Islet precursor cell (in vitro differentiated cells): Measurements from ENCODE around the gene MAN2A2.

Experiments
- DNase-seq: peaks from one replicate; pipeline ENCODE4 v3.0.0-alpha.2; 2018

The MAN2A2 gene

DNA sequence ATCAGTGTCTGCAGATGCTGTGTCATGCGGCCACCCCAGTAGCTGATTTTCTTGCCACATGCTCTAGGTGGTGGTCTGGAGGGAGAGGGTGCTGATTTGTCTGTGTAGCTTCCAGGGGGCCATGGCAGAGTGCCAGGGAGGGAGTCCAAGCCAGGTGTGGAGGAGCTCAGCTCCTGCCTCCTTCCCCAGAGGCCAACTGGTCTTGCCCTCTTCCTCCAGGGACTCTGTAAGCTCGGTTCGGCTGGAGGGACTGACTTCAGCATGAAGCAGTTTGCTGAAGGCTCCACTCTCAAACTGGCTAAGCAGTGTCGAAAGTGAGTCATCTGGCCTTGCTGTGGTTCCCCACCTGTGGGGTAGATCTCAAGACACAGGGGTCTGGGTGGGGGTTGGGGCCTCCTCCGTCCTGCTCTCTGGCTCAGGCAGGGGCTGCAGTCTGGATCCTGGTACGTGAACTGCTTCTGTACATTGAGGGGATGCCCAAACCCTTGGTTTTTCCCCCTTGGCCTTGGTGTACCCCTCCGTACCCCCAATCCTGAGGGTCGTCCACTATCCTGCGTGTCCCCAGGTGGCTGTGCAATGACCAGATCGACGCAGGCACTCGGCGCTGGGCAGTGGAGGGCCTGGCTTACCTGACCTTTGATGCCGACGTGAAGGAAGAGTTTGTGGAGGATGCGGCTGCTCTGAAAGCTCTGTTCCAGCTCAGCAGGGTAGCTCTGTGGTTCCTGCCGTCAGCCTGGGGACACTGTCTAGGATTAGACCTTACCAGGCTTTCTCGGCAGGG, 44.7 kb downstream of the MAN2A2 start:
- DNase-seq: no peak

DNA sequence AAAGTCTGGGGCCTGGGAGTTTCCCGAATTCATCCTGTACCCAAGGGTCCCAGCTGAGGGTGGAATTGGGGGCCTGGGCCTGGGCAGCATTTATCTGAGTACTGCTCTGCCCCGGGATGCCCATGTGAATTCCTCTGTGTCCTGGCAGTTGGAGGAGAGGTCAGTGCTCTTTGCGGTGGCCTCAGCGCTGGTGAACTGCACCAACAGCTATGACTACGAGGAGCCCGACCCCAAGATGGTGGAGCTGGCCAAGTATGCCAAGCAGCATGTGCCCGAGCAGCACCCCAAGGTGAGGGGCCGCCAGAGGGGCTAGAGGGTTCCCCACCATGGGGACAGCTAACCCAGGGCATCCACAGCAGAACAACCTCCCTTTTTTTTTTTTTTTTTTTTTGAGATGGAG, 45.4 kb downstream of the MAN2A2 start:
- DNase-seq: no peak

DNA sequence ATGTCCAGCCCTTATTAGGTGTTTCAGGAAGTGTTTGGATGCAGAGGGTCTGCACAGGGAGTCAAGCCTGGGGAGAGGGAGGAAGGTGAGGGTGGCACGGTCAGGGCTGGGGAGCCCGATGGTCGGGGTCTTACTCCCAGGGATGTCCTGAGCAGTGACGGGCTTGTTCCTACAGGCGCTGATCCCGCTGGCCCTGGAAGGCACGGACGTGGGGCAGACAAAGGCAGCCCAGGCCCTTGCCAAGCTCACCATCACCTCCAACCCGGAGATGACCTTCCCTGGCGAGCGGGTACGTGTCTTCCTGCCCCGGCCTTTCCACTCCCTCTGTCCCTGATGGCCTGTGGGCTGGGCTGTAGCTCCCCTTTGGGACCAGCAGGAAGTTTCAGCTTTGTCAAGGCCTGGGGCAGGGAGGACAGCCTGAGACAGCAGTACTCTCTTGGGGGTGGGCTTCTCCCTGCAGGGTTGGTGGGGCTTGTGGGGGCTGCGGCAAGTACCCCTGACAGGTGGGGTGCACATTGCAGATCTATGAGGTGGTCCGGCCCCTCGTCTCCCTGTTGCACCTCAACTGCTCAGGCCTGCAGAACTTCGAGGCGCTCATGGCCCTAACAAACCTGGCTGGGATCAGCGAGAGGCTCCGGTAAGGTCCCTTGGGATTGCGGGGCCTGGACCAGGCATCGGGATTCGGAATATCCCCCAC, 47.0 kb downstream of the MAN2A2 start:
- no peak for DNase-seq

DNA sequence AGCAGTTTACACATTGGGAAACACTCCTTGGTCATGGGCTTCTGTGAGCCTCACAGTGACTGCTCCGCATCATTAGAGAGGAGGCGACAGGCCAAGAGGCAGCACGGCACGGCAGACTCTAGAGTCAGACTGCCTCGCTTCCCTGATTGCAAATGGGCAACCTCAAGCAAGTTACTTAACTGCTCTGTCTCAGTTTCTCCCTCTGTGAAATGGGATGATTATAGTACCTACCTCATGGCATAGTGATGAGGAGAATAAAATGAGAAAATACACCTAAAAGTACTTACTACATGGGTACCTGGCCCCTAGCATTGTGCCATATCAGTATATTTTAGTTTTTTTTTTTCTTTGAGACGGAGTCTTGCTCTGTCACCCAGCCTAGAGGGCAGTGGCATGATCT, 47.6 kb downstream of the MAN2A2 start:
- DNase-seq: no peak

DNA sequence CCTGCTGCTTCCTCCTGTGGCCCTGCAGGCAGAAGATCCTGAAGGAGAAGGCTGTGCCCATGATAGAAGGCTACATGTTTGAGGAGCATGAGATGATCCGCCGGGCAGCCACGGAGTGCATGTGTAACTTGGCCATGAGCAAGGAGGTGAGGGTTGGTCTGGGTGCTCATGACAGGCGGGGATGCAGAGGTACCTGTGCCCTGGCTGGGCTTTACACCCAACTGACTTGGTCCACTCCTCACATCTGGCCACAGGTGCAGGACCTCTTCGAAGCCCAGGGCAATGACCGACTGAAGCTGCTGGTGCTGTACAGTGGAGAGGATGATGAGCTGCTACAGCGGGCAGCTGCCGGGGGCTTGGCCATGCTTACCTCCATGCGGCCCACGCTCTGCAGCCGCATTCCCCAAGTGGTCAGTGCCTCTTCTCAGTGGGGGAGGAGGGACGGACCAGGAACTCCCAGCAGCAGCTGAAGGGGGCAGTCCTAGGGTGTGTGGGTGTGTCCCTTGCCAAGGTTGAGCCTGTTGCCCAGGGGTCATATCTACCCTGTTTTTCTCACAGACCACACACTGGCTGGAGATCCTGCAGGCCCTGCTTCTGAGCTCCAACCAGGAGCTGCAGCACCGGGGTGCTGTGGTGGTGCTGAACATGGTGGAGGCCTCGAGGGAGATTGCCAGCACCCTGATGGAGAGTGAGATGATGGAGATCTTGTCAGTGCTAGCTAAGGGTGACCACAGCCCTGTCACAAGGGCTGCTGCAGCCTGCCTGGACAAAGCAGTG, 50.0 kb downstream of the MAN2A2 start:
- DNase-seq: no peak

DNA sequence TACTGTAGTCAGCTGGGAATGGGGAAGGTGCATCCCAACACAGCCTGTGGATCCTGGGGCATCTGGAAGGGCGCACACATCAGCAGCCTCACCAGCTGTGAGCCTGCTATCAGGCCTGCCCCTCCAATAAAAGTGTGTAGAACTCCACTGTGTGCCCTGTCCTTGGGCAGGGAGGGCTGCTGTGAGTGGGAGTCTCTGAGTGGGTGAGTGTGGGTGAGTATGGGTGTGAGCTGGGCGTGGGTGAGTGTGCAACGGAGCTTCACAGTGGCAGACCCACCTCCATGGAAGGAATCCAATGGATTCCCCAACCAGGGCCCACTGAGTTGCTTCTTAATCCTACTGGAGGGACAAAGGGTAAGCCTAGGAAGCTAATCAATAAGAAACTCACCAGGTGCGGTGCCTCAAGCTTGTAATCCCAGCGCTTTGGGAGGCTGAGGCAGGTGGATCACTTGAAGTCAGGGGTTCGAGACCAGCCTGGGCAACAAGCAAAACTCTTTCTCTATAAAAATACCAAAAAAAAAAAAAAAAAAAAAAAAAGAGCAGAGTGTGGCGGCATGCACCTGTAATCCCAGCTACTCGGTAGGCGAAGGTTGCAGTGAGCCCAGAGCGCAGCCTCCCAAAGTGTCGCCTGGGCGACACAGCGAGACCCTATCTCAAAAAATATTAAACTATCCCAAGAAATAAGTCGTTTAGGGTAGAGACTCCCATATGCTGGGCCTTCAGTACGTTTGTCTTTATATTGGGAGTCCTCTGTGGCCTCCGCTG, 51.0 kb downstream of the MAN2A2 start:
- DNase-seq: no peak

DNA sequence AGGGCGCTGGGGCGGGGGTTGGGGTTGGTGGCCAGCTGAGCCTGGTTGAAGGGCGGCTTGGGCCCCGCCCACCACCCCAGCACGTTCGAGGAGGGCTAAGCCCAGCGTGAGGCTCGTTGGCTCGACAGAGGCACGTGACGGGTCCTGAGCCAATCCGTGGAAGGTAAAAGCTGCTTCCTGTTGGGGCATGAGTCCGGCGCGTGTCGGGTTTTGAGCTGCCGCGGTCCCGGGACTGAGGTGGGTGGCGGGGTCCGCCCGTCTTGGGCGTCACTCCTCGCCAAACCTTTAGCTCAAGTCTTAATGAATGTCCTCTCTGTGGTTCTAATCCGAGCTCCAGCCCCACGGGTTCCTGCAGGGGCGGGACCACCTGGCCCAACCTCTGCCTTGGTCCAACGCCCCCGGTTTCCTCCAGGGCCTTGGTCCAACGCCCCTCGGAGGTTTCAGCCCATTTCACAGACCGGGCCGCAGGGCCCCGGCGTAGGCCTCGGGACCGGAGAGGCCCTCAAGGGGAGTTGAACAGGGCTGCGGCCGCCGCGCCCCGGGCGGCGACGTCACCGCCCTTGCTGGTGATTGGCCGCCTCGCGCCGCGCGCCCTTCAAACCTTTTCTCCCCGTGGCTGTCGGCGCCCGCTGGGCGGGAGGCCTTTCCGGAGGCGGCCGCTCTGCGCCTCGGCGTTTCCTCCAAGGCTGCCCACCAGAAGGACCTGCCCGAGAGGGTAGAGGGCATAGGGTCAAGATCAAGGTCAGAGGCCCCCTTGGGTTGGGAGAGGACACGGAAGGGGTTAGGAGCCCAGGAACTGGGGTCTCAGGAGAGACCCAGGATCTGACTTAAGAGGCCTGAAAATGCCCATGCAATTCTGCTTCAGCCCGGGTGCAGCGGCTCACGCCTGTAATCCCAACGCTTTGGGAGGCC, 51.9 kb downstream of the MAN2A2 start, which contains the start of gene RCCD1:
Gene RCCD1 (plus strand): TSS at position 173 of the 912 bp plus-strand sequence. CDS start 1,851 bp downstream, outside the sequence.
- peak; percentile 98 for DNase-seq

DNA sequence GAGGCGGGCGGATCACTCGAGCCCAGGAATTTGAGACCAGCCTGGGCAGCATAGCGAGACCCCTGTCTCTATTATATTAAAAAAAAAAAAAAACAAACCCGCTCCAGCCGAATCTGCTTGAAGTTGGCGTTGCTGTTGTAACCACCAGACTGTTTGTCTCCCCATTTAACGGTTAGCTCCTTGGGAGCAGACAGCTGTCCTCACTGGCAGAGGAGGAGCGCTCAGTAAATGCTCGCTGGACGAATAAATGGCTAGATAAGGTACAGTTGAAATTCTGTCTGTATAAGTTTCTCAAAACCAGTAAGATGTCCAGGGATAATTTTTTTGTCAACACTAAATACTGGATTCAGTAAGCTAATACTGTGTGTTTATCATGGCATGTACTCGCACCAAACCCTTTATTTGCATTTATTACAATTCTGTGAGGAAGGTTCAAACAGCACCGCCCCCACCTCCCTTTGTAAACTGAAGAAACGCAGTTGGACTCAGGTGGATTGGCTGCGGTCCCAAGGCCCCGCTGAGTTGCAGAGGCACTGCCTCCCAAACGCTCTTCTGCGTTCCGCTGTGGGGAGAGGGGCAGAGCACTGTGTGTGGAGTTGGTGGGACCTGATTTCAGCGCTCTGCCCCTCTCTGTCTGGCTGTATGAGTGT, 52.6 kb downstream of the MAN2A2 start:
- no peak for DNase-seq

DNA sequence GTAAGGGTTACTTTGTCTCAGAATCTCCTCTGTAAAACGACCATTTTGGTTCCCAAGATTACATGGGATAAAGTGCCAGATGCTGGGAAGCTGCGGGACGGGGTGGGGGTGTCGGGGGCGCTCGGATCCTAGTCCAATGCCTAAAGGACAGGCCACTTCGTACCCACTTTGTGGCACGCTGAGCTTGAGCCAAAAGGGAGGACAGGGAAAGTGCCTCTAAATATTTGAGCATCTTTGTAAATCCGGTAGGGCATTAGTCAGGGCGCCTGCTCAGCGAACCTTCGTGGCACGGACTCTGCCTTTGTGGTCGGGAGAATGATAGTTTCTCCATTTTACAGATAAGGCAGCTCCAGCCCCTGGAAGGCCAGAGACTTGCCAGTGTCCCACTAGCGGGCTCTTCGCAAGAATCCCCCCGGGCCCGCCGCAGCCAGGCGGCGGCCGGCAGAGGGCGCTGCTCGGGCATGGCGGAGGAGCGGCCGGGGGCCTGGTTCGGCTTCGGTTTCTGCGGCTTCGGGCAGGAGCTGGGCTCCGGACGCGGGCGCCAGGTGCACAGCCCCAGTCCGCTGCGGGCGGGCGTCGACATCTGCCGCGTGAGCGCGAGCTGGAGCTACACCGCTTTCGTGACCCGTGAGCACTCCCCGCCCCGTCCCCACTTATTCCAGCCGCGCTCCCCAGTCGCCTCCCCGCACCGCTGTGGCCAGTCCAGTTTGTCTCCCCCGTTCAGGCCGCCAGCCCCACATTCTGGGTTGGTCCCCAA, 53.4 kb downstream of the MAN2A2 start:
- peak; percentile 95 for DNase-seq

DNA sequence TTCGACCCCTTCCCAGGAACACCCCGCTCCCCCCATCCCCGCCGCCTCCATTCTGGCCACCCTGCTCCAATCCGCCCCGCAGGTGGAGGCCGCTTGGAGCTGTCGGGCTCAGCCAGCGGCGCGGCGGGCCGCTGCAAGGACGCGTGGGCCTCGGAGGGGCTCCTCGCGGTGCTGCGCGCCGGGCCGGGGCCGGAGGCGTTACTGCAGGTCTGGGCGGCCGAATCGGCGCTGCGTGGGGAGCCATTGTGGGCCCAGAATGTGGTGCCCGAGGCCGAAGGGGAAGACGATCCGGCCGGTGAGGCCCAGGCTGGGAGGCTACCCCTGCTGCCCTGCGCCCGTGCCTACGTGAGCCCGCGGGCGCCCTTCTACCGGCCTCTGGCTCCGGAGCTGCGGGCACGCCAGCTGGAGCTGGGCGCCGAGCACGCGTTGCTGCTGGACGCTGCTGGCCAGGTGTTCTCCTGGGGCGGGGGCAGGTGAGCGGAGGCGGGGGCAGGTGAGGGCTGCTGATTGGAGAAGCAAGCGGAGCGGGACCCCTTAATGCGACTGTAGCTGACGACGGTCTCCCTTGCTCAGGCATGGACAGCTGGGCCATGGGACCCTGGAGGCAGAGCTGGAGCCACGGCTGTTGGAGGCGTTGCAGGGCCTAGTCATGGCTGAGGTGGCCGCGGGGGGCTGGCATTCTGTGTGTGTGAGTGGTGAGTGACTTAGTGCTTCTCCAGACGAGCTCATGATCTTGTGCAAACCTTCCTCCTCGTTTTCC, 54.1 kb downstream of the MAN2A2 start:
- peak; percentile 69 for DNase-seq

DNA sequence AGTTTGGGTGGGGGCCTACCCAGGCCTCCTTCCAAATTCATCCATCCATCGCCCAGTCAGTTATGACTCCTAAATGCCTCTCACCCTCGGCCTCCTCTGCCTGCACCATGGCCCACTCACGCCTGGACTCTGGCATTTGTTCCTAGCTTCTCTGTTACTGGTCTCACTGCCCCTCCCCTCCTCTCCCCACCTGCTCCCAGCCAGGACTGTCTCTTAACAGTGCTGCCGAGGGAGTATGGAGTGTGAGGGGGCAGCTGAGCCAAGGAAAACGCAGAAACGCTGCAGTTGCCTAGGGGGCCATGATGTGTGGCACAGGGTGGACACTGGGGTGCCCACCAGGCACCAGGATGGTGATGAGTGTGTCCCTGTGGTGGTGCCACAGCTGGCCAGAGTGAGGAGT, 54.7 kb downstream of the MAN2A2 start:
- DNase-seq: no peak

DNA sequence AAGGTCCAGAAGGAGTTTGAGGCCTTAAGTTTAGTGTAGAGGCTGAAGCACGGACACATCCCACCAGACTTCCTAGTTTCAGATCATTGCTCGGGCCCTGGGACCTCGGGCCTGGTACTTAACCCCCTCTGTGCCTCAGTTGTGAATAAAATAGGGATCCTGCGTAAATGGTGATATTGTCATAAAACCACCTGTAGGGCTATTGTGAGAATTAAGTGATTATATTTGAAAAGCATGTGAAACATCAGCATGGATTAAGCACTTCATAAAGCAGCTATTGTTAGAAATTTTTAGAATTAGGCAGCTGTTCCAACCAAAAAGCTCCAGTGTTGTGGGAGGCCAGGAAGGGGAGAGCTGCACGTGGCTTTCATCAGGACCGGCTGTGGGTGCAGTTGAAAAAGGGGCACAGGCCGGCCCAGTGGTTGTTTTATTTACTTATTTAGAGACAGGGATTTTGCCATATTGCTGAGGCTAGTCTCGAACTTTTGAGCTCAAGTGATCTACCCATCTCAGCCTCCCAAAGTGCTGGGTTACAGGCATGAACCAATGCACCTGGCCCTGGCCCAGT, 56.0 kb downstream of the MAN2A2 start:
- no peak for DNase-seq

DNA sequence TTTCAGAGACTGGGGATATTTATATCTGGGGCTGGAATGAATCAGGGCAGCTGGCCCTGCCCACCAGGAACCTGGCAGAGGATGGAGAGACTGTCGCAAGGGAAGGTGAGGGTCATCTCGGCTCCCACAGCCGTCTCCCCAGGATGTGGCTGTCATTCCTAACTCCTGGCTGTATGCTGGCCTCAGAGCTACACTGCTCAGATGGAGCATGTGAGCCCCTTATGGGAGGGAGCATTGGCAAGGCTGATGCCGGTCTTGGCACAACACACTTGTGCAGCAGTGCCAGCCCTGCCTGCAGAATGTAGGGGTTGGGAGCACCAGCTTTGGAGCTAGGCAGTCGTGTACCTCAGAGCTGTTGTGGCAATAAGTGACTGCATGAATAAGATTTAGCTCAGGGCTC, 56.8 kb downstream of the MAN2A2 start:
- DNase-seq: no peak

DNA sequence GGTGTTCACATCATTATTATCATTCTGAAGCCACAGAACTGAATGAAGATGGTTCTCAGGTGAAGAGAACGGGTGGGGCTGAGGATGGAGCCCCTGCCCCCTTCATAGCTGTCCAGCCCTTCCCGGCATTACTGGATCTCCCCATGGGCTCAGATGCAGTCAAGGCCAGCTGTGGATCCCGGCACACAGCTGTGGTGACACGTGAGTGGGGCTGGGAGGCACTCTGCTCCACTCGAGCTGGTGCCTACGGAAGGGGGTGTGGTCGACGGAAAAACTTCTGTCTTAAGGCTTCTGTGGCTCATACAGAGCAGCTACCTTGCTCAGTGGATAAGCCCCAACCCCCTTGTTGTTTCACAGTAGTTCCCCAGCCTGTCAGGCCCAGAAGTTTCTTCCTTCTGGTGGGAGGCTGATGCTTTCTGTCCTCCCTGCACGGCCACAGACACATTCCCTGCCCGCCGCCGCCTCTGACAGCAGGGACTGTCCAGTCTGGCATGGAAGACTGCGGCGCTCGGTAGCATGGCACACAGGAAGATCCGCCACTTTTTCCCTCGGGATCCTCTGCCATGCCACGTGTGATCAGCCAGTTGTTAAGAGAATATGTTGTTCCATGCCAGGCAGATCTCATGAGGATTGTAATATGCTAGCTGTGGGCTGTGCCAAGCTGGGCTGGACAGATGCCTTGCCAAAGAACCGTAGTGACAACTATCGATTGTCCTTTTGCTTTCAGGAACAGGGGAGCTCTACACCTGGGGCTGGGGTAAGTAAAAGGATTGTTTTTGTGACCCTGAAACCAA, 57.4 kb downstream of the MAN2A2 start:
- DNase-seq: no peak

DNA sequence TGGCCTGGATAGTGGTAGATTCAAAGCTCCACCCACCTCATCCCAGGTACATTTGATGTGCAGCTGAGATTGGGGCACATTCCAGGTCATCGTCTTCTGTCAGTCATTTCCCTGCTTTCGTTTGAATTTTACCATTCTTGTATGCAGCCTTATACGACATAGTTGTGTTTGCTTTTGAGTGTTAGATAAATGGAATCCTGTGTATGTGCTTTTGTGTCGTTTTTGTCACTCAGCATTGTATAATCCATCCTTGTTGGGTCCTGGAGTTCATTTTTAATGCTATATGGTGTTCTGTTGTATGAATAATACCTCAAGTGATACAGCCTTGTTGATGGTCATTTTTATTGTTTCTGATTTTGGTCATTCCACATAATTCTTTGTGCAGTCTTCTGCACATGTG, 58.9 kb downstream of the MAN2A2 start:
- no peak for DNase-seq

DNA sequence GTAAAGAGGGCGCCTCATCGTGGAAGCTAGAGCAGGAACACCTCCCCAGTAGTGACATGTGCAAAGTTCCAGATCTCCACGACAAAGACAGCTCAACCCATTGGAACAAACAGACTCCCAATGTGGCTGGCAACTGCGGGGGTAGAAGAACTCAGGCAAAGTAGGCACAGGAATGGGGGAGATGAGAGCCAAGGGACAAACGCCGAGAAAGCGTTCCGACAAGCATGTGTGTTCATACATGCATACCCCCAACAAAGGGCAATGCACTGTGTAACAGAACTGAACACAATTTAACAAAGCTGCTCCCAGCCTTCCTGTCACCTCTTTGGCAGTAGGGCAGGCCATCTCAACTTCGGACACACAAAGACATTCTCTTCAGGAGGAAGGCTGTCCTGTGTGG, 63.2 kb downstream of the MAN2A2 start:
- no peak for DNase-seq

DNA sequence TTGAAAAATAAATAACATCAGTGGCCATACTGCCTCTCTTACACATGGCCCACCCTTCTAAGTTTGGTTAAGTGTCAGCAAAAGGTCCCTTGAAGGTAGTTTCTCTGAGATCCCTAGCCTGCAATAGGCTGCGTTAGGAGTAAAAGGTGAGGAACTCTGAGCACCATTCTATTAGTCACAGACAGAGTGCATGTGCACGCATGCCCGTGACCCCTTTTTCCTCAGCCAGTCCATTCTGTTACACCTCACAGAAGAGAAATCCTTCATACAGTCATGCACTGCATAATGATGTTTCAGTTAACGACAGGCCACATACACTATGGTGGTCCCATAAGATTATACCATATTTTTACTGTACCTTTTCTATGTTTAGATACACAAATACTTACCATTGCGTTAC, 64.1 kb downstream of the MAN2A2 start:
- no peak for DNase-seq

DNA sequence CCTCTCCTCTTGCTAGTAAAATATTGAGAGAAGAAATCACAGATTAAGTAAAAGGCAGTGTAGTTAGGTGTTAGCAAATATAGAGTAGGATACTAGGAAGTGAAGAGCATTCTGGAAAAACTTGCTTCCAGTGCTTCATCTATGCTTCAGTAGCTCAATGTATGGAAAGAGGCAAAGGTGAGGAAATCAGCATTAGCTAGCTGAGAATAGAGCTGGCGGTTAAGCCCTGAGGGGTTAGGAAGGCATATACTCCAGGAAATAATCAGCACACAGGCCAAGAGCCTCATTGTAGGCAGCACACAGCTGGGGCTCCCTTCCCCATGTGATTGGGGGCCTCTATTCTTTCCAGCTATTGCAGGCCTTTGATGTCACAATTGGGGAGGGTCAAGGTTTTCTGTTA, 65.3 kb downstream of the MAN2A2 start:
- no peak for DNase-seq
